OCI-LY1 (cell line): ENCODE results near the gene CACNA1D.

Source experiments
- H2AFZ ChIP-seq: fragments of 200-600 bp; sonication (generic), shearing (Covaris generic); 2 replicates; pipeline ENCODE4 v1.6.0; 2014; ENCODE audit warnings: antibody characterized with exemption, mild to moderate bottlenecking, low read length
- H3F3A ChIP-seq: fragments of 200-600 bp; sonication (generic), shearing (Covaris generic); 2 replicates; pipeline ENCODE4 v1.6.0; 2014; ENCODE audit warnings: mild to moderate bottlenecking, antibody characterized with exemption, low read length, moderate library complexity; ENCODE audit not compliant: insufficient read depth
- H3K27ac ChIP-seq: fragments of 200-600 bp; sonication (generic); 2 replicates; pipeline ENCODE4 v1.5.1; 2014; ENCODE audit warnings: low read length, mixed run types, mild to moderate bottlenecking, low read depth; ENCODE audit not compliant: poor library complexity, severe bottlenecking
- H3K27me3 ChIP-seq: fragments of 200-600 bp; sonication (generic); 2 replicates; pipeline ENCODE4 v1.6.0; 2014; ENCODE audit warnings: antibody characterized with exemption, mild to moderate bottlenecking, low read length, moderate library complexity; ENCODE audit not compliant: insufficient read depth
- H3K36me3 ChIP-seq: fragments of 200-600 bp; sonication (generic); 2 replicates; pipeline ENCODE4 v1.6.1; 2014; ENCODE audit warnings: mild to moderate bottlenecking, antibody characterized with exemption, low read length, moderate library complexity, mixed read lengths; ENCODE audit not compliant: insufficient read depth
- H3K4me1 ChIP-seq: fragments of 200-600 bp; sonication (generic); 2 replicates; pipeline ENCODE4 v1.5.1; 2014; ENCODE audit warnings: mild to moderate bottlenecking, low read length, moderate library complexity; ENCODE audit not compliant: insufficient read depth, severe bottlenecking
- H3K4me2 ChIP-seq: fragments of 200-600 bp; sonication (generic), shearing (Covaris generic); 2 replicates; pipeline ENCODE4 v1.6.1; 2014; ENCODE audit warnings: low read length
- H3K4me3 ChIP-seq: fragments of 200-600 bp; sonication (generic); 2 replicates; pipeline ENCODE4 v1.5.1; 2014; ENCODE audit warnings: low read length, low read depth, mild to moderate bottlenecking, mixed read lengths; ENCODE audit not compliant: poor library complexity, severe bottlenecking
- H3K79me2 ChIP-seq: fragments of 200-600 bp; shearing (Covaris generic); 2 replicates; pipeline ENCODE4 v1.6.1; 2016; ENCODE audit warnings: mixed run types, low read length, mixed read lengths; ENCODE audit not compliant: insufficient read depth
- H3K9ac ChIP-seq: fragments of 200-600 bp; sonication (generic), shearing (Covaris generic); 2 replicates; pipeline ENCODE4 v1.6.1; 2014; ENCODE audit warnings: mild to moderate bottlenecking, low read length, mixed read lengths
- H3K9me2 ChIP-seq: fragments of 200-600 bp; sonication (generic), shearing (Covaris generic); 2 replicates; pipeline ENCODE4 v1.6.1; 2014; ENCODE audit warnings: low read depth, mild to moderate bottlenecking, low read length, mixed read lengths
- H3K9me3 ChIP-seq: fragments of 200-600 bp; shearing (Covaris generic); 2 replicates; pipeline ENCODE4 v1.6.1; 2014; ENCODE audit warnings: low read length, mixed read lengths
- H4K20me1 ChIP-seq: fragments of 200-600 bp; sonication (generic), shearing (Covaris generic); 2 replicates; pipeline ENCODE4 v1.6.0; 2016; ENCODE audit warnings: mild to moderate bottlenecking, low read length; ENCODE audit not compliant: insufficient read depth
- CTCF ChIP-seq: fragments of 200-600 bp; sonication (generic), shearing (Covaris generic); IDR thresholded peaks from 2 replicates; pipeline ENCODE4 v1.5.1; 2017; ENCODE audit warnings: mild to moderate bottlenecking, antibody characterized with exemption, low read length, moderate library complexity, mixed read lengths
- EZH2 ChIP-seq: fragments of 200-600 bp; sonication (generic), shearing (Covaris generic); IDR thresholded peaks from 2 replicates; pipeline ENCODE4 v1.8.0; 2017; ENCODE audit warnings: borderline replicate concordance, mixed run types, mild to moderate bottlenecking, antibody characterized with exemption, low read length, moderate library complexity, mixed read lengths

The CACNA1D gene

GRCh38 chr3:53862241-53862640 lies 367.8 kb downstream of the CACNA1D start:
- no peak for TF ChIP-seq EZH2
- no peak for TF ChIP-seq CTCF
- Histone ChIP-seq H3K9me2 (no peaks in the 10 kb centered on the region), H3K4me1 (peaks cover 5% of the 10 kb centered on the region), H3F3A (no peaks in the 10 kb centered on the region), H3K27me3 (no peaks in the 10 kb centered on the region), H4K20me1 (no peaks in the 10 kb centered on the region), H3K9ac (no peak overlapping the region), H3K4me2 (no peak overlapping the region), H3K27ac (no peak overlapping the region), H2AFZ (no peak overlapping the region), H3K36me3 (peaks cover 65% of the 10 kb centered on the region), H3K79me2 (no peaks in the 10 kb centered on the region), H3K4me3 (no peak overlapping the region), H3K9me3 (no peaks in the 10 kb centered on the region)

- H3F3A ChIP-seq: no peaks in the 10 kb centered on the region
- H2AFZ ChIP-seq: no peak overlapping the region
- no peak for TF ChIP-seq EZH2
- TF ChIP-seq CTCF: no peak
- H3K4me2 ChIP-seq: no peak overlapping the region
- H3K4me3 ChIP-seq: no peak overlapping the region
- H3K9ac ChIP-seq: no peak overlapping the region
- H3K36me3 ChIP-seq: peaks cover 74% of the 10 kb centered on the region
- H3K27ac ChIP-seq: no peak overlapping the region
- no peaks in the 10 kb centered on the region for H3K79me2 ChIP-seq
- H3K27me3 ChIP-seq: no peaks in the 10 kb centered on the region
- H4K20me1 ChIP-seq: no peaks in the 10 kb centered on the region
- no peaks in the 10 kb centered on the region for H3K9me3 ChIP-seq
- H3K4me1 ChIP-seq: peaks cover 5% of the 10 kb centered on the region
- H3K9me2 ChIP-seq: no peaks in the 10 kb centered on the region
These were observed 368.7 kb downstream of the CACNA1D start for GRCh38 chr3:53863145-53863544.
